NT2/D1 (cell line): ENCODE results near the gene FOXP2.
"Not testable (repeated sequence)": the region's sequence is repeated elsewhere in the genome, so short reads cannot be mapped to it uniquely, and the experiment has no call there.

Experiments used
- DNase-seq: peaks from one replicate; pipeline ENCODE4 v3.0.0-alpha.2; 2011; ENCODE audit warnings: low read depth, low spot score
- H3K27me3 ChIP-seq: 2 replicates; pipeline ENCODE4 v1.6.0; 2011; ENCODE audit warnings: mild to moderate bottlenecking; ENCODE audit not compliant: insufficient read length, insufficient read depth
- H3K36me3 ChIP-seq: 2 replicates; pipeline ENCODE4 v1.6.1; 2011; ENCODE audit warnings: mild to moderate bottlenecking, low read length, mixed read lengths; ENCODE audit not compliant: insufficient read depth, insufficient read length
- H3K4me1 ChIP-seq: 2 replicates; pipeline ENCODE4 v1.5.1; 2011; ENCODE audit not compliant: insufficient read depth, insufficient read length
- H3K4me3 ChIP-seq: 2 replicates; pipeline ENCODE4 v1.5.1; 2011; ENCODE audit warnings: low read depth; ENCODE audit not compliant: insufficient read length
- H3K9ac ChIP-seq: 2 replicates; pipeline ENCODE4 v1.6.0; 2011; ENCODE audit warnings: low read depth; ENCODE audit not compliant: insufficient read length
- H3K9me3 ChIP-seq: 2 replicates; pipeline ENCODE4 v1.5.1; 2011; ENCODE audit warnings: mild to moderate bottlenecking, low read length; ENCODE audit not compliant: insufficient read depth
- SUZ12 ChIP-seq: IDR thresholded peaks from 2 replicates; pipeline ENCODE4 v1.6.1; 2011; ENCODE audit not compliant: insufficient read length, insufficient read depth; ENCODE audit errors: extremely low read depth
- YY1 ChIP-seq: IDR thresholded peaks from 2 replicates; pipeline ENCODE4 v1.6.1; 2011; ENCODE audit not compliant: insufficient read length, insufficient read depth
- ZNF274 ChIP-seq: IDR thresholded peaks from 2 replicates; pipeline ENCODE4 v1.6.1; 2011; ENCODE audit warnings: mild to moderate bottlenecking, low read depth, low read length

Gene FOXP2

DNA sequence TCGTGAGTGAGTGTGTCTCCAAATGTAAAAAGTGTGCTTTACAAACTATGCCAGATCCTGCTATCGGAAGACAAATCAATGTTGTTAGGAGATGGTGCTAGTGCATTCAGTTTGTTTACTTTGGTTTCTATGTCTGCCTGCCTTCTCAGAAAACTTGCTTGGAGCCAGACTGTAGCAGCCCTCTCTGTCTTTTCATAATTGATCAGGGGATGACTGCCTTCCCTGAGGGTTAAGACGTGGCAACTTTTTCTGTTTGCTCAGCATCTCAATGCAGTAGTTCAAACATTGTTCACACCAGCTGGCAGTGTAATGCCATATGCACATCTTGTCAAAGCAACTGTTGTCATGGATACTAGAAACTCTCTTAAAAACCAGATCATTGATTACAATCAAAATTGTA is 118.5 kb downstream of the FOXP2 start:
- Histone ChIP-seq H3K9ac (no peak overlapping the region), H3K4me3 (no peak overlapping the region), H3K36me3 (no peaks in the 10 kb centered on the region), H3K27me3 (no peaks in the 10 kb centered on the region), H3K4me1 (no peaks in the 10 kb centered on the region), H3K9me3 (no peaks in the 10 kb centered on the region)
- no peak for DNase-seq
- TF ChIP-seq ZNF274 (no peak), SUZ12 (no peak), YY1 (no peak)

- no peaks in the 10 kb centered on the region for H3K27me3 ChIP-seq
Observed at GRCh38 chr7:114534953-114535352, 120.3 kb downstream of the FOXP2 start.

GRCh38 chr7:114539575-114539974 is 125.0 kb downstream of the FOXP2 start:
- no peak overlapping the region for H3K9ac ChIP-seq
- H3K36me3 ChIP-seq, result no peaks in the 10 kb centered on the region
- H3K4me1 ChIP-seq, result no peaks in the 10 kb centered on the region
- H3K9me3 ChIP-seq, result no peaks in the 10 kb centered on the region
- DNase-seq, result no peak
- H3K4me3 ChIP-seq, result no peak overlapping the region
- no peaks in the 10 kb centered on the region for H3K27me3 ChIP-seq
- TF ChIP-seq ZNF274, result no peak
- no peak for TF ChIP-seq SUZ12
- TF ChIP-seq YY1, result no peak

More at GRCh38 chr7:114534953-114535352, 120.3 kb downstream of the FOXP2 start:
- Histone ChIP-seq H3K4me3 (no peak overlapping the region), H3K9me3 (no peaks in the 10 kb centered on the region), H3K9ac (no peak overlapping the region), H3K36me3 (no peaks in the 10 kb centered on the region), H3K4me1 (no peaks in the 10 kb centered on the region)
- no peak for DNase-seq
- TF ChIP-seq SUZ12 (no peak), YY1 (no peak), ZNF274 (no peak)

DNA sequence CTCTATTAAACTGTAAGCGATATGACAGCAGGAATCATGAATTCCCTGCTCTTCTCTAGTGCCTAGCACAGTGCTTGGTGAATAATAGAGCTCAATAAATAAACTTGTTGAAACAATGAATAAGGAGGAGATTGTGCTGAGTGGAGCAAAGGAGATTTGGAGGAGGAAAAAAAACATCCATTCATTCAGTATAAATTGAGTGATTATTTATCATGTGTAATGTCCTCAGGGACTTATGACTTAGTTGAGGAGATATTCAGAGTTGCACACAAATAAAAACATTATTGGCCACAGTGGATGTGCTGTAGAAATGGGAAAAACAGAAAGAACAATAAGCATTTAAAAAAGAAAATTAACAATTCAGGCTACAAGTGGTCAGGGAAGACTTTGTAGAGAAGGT is 125.7 kb downstream of the FOXP2 start:
- TF ChIP-seq SUZ12, result no peak
- no peak for TF ChIP-seq YY1
- TF ChIP-seq ZNF274, result no peak
- H3K9ac ChIP-seq, result no peak overlapping the region
- DNase-seq, result no peak
- no peaks in the 10 kb centered on the region for H3K36me3 ChIP-seq
- no peaks in the 10 kb centered on the region for H3K27me3 ChIP-seq
- H3K4me1 ChIP-seq, result no peaks in the 10 kb centered on the region
- H3K9me3 ChIP-seq, result no peaks in the 10 kb centered on the region
- H3K4me3 ChIP-seq, result no peak overlapping the region

- not testable (repeated sequence) for H3K4me3 ChIP-seq, H3K4me1 ChIP-seq
Observed at GRCh38 chr7:114547346-114547745, 132.7 kb downstream of the FOXP2 start.

DNA sequence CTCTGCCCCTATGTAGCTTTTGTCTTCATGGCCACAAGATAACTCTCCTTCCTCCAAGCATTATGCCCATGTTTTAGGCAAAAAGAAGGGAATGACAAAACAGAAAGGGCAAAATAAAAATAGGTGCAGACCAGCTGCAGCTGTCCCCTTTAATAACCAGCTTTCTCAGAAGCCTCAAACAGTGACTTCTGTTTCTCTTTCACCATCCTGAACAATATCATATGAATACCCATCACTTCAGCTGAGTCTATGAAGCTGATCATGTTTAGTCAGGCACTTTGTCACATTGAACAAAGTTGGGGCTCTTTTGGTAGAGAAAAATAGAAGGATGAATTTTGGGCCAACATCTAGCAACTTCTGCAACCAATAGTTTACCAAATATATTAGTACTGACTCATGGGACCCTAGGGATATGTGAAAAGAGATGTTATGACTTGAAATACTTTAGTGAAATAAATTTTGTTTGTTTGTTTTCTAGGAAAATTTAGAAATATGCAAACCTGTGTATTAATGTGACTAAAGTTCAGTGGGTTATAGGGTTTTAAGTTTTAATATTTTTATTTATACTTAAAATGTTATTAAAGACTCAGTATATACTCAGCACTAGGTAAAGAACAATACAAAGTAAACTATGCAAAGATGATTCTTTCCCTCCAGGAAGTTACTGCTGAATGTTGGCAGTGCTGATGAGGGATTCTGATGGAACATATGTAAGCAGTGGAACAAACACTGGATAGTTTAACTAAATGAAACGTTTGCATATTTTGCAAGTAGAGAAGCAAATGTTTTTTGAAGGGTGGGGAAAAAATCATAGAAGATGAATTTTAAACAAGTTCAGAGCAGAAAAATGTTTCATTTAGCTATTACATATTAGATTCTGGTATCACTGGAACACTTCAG is 133.7 kb downstream of the FOXP2 start:
- Histone ChIP-seq H3K36me3 (no peaks in the 10 kb centered on the region), H3K9ac (no peak overlapping the region)
- no peak for TF ChIP-seq YY1
- no peak for TF ChIP-seq ZNF274
- TF ChIP-seq SUZ12, result no peak

More at GRCh38 chr7:114547346-114547745, 132.7 kb downstream of the FOXP2 start:
- H3K36me3 ChIP-seq, H3K9me3 ChIP-seq, H3K27me3 ChIP-seq, DNase-seq, H3K9ac ChIP-seq: not testable (repeated sequence)

DNA sequence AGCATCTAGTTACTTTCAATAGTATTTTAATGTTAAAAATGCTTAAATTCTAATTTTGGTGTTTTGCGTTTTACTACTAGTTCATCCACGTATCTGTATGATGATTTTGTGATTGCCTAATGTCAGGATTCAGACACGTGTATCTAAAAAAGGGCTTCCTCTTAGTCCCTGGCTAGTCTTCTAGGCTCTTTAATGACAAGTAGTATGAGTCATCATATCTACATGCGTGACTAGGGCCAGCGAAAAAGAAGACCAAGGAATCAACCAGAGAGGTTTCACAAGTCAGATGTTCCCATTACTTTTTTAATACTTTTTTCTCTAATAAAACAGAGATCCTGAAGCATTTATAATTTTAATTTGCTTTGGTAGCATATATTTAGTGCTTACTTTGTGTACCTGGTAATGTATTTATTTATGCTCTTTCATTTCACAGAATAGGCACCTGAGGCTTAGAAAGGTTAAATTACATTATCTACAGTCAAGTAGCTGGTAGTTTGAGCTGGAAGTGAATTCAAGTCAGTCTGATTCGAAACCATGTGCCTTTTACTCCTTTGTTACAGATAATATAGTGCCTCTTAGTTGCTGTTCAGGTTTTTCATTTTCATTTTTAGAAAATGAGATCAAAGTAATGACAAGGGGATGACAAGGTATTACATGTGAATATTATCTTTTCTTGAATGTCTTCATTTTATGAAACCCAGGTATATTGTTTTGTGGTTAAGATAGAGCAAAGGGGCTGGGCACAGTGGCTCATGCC is 140.3 kb downstream of the FOXP2 start:
- Histone ChIP-seq H3K9me3 (no peaks in the 10 kb centered on the region), H3K4me3 (no peak overlapping the region), H3K4me1 (no peaks in the 10 kb centered on the region), H3K36me3 (no peaks in the 10 kb centered on the region), H3K9ac (no peak overlapping the region), H3K27me3 (no peaks in the 10 kb centered on the region)
- TF ChIP-seq ZNF274 (no peak), SUZ12 (no peak), YY1 (no peak)
- DNase-seq, result no peak

More for the DNA sequence above, 133.7 kb downstream of the FOXP2 start:
- H3K9me3 ChIP-seq, result no peaks in the 10 kb centered on the region
- no peak for DNase-seq
- no peaks in the 10 kb centered on the region for H3K27me3 ChIP-seq
- H3K4me3 ChIP-seq, result no peak overlapping the region
- no peaks in the 10 kb centered on the region for H3K4me1 ChIP-seq
